ENCODE results near the gene EN1. TPM values are rescaled to one million over a fixed set of nuclear protein-coding genes. Genes with fewer than 3 reads are reported as not detected.

Gene EN1
- total RNA-seq, 2 experiments from 2014 or later: not detected

- Mint-ChIP-seq H3K4me1 (no peaks in the 10 kb centered on the region), H3K9me3 (no peaks in the 10 kb centered on the region), H3K27ac (no peak overlapping the region), H3K27me3 (peaks cover 28% of the 10 kb centered on the region), H3K36me3 (no peaks in the 10 kb centered on the region), H3K4me3 (no peak overlapping the region)
- ATAC-seq (ENCODE audit: low read depth) (no peak), DNase-seq (no peak)
- POLR2A ChIA-PET: no interaction called here
Measured at GRCh38 chr2:118813111-118813510, 34.3 kb downstream of the EN1 start.

- Mint-ChIP-seq H3K9me3 (no peaks in the 10 kb centered on the region), H3K27ac (no peak overlapping the region), H3K4me1 (no peaks in the 10 kb centered on the region), H3K4me3 (no peak overlapping the region), H3K36me3 (no peaks in the 10 kb centered on the region), H3K27me3 (peaks cover 33% of the 10 kb centered on the region)
- POLR2A ChIA-PET: no interaction called here
- DNase-seq (no peak), ATAC-seq (ENCODE audit: low read depth) (no peak)
Measured at GRCh38 chr2:118812552-118812951, 34.9 kb downstream of the EN1 start.

GRCh38 chr2:118811514-118812115 is 35.8 kb downstream of the EN1 start:
- Mint-ChIP-seq H3K4me1 (no peaks in the 10 kb centered on the region), H3K9me3 (no peaks in the 10 kb centered on the region), H3K27ac (no peak overlapping the region), H3K4me3 (no peak overlapping the region), H3K27me3 (peaks cover 34% of the 10 kb centered on the region), H3K36me3 (no peaks in the 10 kb centered on the region)
- DNase-seq (no peak), ATAC-seq (ENCODE audit: low read depth) (no peak)
- POLR2A ChIA-PET: no interaction called here

GRCh38 chr2:118810766-118811165 is 36.7 kb downstream of the EN1 start:
- no peak for ATAC-seq (ENCODE audit: low read depth)
- DNase-seq: no peak

GRCh38 chr2:118808429-118808809 is 39.0 kb downstream of the EN1 start:
- no peaks in the 10 kb centered on the region for H3K4me1 Mint-ChIP-seq
- H3K4me3 Mint-ChIP-seq: peak overlapping the region; percentile 50
- H3K36me3 Mint-ChIP-seq: no peaks in the 10 kb centered on the region
- no peak overlapping the region for H3K27ac Mint-ChIP-seq
- H3K27me3 Mint-ChIP-seq: peaks cover 41% of the 10 kb centered on the region
- no peaks in the 10 kb centered on the region for H3K9me3 Mint-ChIP-seq
- ATAC-seq (ENCODE audit: low read depth): no peak
- DNase-seq: no peak
- POLR2A ChIA-PET: no interaction called here

More at GRCh38 chr2:118810766-118811165, 36.7 kb downstream of the EN1 start:
- Mint-ChIP-seq H3K4me1 (no peaks in the 10 kb centered on the region), H3K36me3 (no peaks in the 10 kb centered on the region), H3K27me3 (peaks cover 41% of the 10 kb centered on the region), H3K9me3 (no peaks in the 10 kb centered on the region), H3K4me3 (no peak overlapping the region), H3K27ac (no peak overlapping the region)
- POLR2A ChIA-PET: no interaction called here

- POLR2A ChIA-PET: no interaction called here
- H3K4me1 Mint-ChIP-seq: no peaks in the 10 kb centered on the region
- no peak for DNase-seq
- H3K9me3 Mint-ChIP-seq: no peaks in the 10 kb centered on the region
- no peaks in the 10 kb centered on the region for H3K36me3 Mint-ChIP-seq
- H3K27ac Mint-ChIP-seq: no peak overlapping the region
- H3K4me3 Mint-ChIP-seq: peak overlapping the region; percentile 50
- ATAC-seq (ENCODE audit: low read depth): no peak
- peaks cover 39% of the 10 kb centered on the region for H3K27me3 Mint-ChIP-seq
Measured at GRCh38 chr2:118807668-118808428, 39.6 kb downstream of the EN1 start.

GRCh38 chr2:118806797-118807667 is 40.4 kb downstream of the EN1 start:
- POLR2A ChIA-PET: no interaction called here
- Mint-ChIP-seq H3K27me3 (peaks cover 39% of the 10 kb centered on the region), H3K9me3 (no peaks in the 10 kb centered on the region), H3K27ac (no peak overlapping the region), H3K36me3 (no peaks in the 10 kb centered on the region), H3K4me1 (no peaks in the 10 kb centered on the region), H3K4me3 (no peak overlapping the region)
- DNase-seq (no peak), ATAC-seq (ENCODE audit: low read depth) (no peak)

- POLR2A ChIA-PET: no interaction called here
- no peaks in the 10 kb centered on the region for H3K4me1 Mint-ChIP-seq
Measured at GRCh38 chr2:118805064-118805690, 42.3 kb downstream of the EN1 start.

GRCh38 chr2:118803012-118803411 is 44.4 kb downstream of the EN1 start:
- H3K9me3 Mint-ChIP-seq: no peaks in the 10 kb centered on the region
- H3K27ac Mint-ChIP-seq: no peak overlapping the region
- POLR2A ChIA-PET: no interaction called here
- H3K4me3 Mint-ChIP-seq: no peak overlapping the region
- ATAC-seq (ENCODE audit: low read depth): no peak
- DNase-seq: no peak
- H3K36me3 Mint-ChIP-seq: no peaks in the 10 kb centered on the region
- H3K27me3 Mint-ChIP-seq: peaks cover 29% of the 10 kb centered on the region
- no peaks in the 10 kb centered on the region for H3K4me1 Mint-ChIP-seq

More at GRCh38 chr2:118805064-118805690, 42.3 kb downstream of the EN1 start:
- Mint-ChIP-seq H3K4me3 (no peak overlapping the region), H3K36me3 (no peaks in the 10 kb centered on the region), H3K27me3 (peaks cover 39% of the 10 kb centered on the region), H3K27ac (no peak overlapping the region), H3K9me3 (no peaks in the 10 kb centered on the region)
- ATAC-seq (ENCODE audit: low read depth) (no peak), DNase-seq (no peak)

GRCh38 chr2:118801151-118801550 is 46.3 kb downstream of the EN1 start:
- H3K4me3 Mint-ChIP-seq: no peak overlapping the region
- H3K9me3 Mint-ChIP-seq: no peaks in the 10 kb centered on the region
- H3K27ac Mint-ChIP-seq: no peak overlapping the region
- no peaks in the 10 kb centered on the region for H3K36me3 Mint-ChIP-seq
- no peak for ATAC-seq (ENCODE audit: low read depth)
- peaks cover 17% of the 10 kb centered on the region for H3K27me3 Mint-ChIP-seq
- POLR2A ChIA-PET: no interaction called here
- DNase-seq: no peak
- no peaks in the 10 kb centered on the region for H3K4me1 Mint-ChIP-seq

GRCh38 chr2:118800736-118801135 is 46.7 kb downstream of the EN1 start:
- H3K36me3 Mint-ChIP-seq: no peaks in the 10 kb centered on the region
- no peak for DNase-seq
- H3K4me3 Mint-ChIP-seq: no peak overlapping the region
- H3K9me3 Mint-ChIP-seq: no peaks in the 10 kb centered on the region
- H3K27ac Mint-ChIP-seq: no peak overlapping the region
- no peak for ATAC-seq (ENCODE audit: low read depth)
- POLR2A ChIA-PET: no interaction called here
- peaks cover 14% of the 10 kb centered on the region for H3K27me3 Mint-ChIP-seq
- H3K4me1 Mint-ChIP-seq: no peaks in the 10 kb centered on the region

GRCh38 chr2:118794546-118794945 is 52.9 kb downstream of the EN1 start:
- no peak for ATAC-seq (ENCODE audit: low read depth)
- H3K27me3 Mint-ChIP-seq: peaks cover 14% of the 10 kb centered on the region
- H3K4me1 Mint-ChIP-seq: no peaks in the 10 kb centered on the region
- H3K4me3 Mint-ChIP-seq: no peak overlapping the region
- no peaks in the 10 kb centered on the region for H3K36me3 Mint-ChIP-seq
- no peaks in the 10 kb centered on the region for H3K9me3 Mint-ChIP-seq
- DNase-seq: no peak
- POLR2A ChIA-PET: no interaction called here
- no peak overlapping the region for H3K27ac Mint-ChIP-seq

All from activated naive CD8-positive, alpha-beta T cell treated with anti-CD3 and anti-CD28 coated beads, Interleukin-2, amount 10 ng/mL, durations not matched to agents 7 days and 5 days (primary cell).